ENCODE measurements around the gene ZIC3.

The ZIC3 gene

GRCh38 chrX:137574102-137574783 is 8.3 kb downstream of the ZIC3 start:
- DNase-seq (ENCODE audit: low spot score) = no peak

GRCh38 chrX:137574784-137575293 is 8.9 kb downstream of the ZIC3 start:
- DNase-seq (ENCODE audit: low spot score) = no peak

- no peak for DNase-seq (ENCODE audit: low spot score)
These were observed 9.8 kb downstream of the ZIC3 start for GRCh38 chrX:137575596-137576255.

- DNase-seq (ENCODE audit: low spot score) = no peak
These were observed 21.2 kb downstream of the ZIC3 start for GRCh38 chrX:137587151-137587550.

GRCh38 chrX:137600769-137601168 is 34.8 kb downstream of the ZIC3 start:
- no peak for DNase-seq (ENCODE audit: low spot score)

All from RKO (cell line).